Activated naive CD4-positive, alpha-beta T cell treated with anti-CD3 and anti-CD28 coated beads, Interleukin-2, amount 10 ng/mL, durations not matched to agents 7 days and 5 days (primary cell): ENCODE data around the gene RAB3C.

Source experiments
- CTCF ChIA-PET: fragments of 350-600 bp; sonication (Branson Sonifier 250); formaldehyde crosslinking; loops from one replicate; lab custom pipeline; 2021; ENCODE audit warnings: antibody characterized with exemption; lab: Charles Lee
- DNase-seq: peaks from one replicate; pipeline ENCODE4 v3.0.0-alpha.2; 2020
- H3K27ac Mint-ChIP-seq: one replicate; pipeline ENCODE4 v1.8.0; 2021; ENCODE audit warnings: mild to moderate bottlenecking, moderate library complexity, mixed read lengths
- H3K27me3 Mint-ChIP-seq: one replicate; pipeline ENCODE4 v1.8.0; 2021; ENCODE audit warnings: mild to moderate bottlenecking, mixed read lengths
- H3K36me3 Mint-ChIP-seq: one replicate; pipeline ENCODE4 v1.8.0; 2021; ENCODE audit warnings: mixed read lengths
- H3K4me1 Mint-ChIP-seq: one replicate; pipeline ENCODE4 v1.8.0; 2021; ENCODE audit warnings: mixed read lengths
- H3K4me3 Mint-ChIP-seq: one replicate; pipeline ENCODE4 v1.8.0; 2021; ENCODE audit warnings: mild to moderate bottlenecking, moderate library complexity, mixed read lengths
- H3K9me3 Mint-ChIP-seq: one replicate; pipeline ENCODE4 v1.8.0; 2021; ENCODE audit warnings: mixed read lengths

Gene RAB3C

DNA sequence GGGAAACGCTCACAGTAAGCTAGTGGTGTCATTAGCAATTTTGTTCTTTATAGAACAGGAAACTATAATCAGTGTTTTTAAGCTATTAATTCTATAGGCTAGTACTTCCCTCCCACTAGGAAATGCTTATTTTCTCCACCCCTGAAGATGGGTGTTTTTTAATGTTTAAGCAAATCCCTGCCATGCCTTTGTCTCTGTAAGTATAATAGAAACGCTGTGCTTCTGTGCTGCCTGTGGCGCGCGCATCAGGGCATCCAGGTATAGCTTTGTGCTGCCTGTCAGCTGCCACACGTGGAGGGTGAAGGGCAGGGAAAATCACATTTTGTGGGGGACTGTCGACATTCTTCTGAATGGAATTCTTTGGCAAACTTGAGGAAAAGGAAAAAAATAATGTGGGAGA, 217.5 kb downstream of the RAB3C start:
- Mint-ChIP-seq H3K9me3 (no peaks in the 10 kb centered on the region), H3K4me1 (no peaks in the 10 kb centered on the region), H3K27ac (no peak overlapping the region), H3K36me3 (no peaks in the 10 kb centered on the region), H3K27me3 (peaks cover 6% of the 10 kb centered on the region), H3K4me3 (no peak overlapping the region)
- CTCF ChIA-PET: no interaction called here
- DNase-seq: no peak

DNA sequence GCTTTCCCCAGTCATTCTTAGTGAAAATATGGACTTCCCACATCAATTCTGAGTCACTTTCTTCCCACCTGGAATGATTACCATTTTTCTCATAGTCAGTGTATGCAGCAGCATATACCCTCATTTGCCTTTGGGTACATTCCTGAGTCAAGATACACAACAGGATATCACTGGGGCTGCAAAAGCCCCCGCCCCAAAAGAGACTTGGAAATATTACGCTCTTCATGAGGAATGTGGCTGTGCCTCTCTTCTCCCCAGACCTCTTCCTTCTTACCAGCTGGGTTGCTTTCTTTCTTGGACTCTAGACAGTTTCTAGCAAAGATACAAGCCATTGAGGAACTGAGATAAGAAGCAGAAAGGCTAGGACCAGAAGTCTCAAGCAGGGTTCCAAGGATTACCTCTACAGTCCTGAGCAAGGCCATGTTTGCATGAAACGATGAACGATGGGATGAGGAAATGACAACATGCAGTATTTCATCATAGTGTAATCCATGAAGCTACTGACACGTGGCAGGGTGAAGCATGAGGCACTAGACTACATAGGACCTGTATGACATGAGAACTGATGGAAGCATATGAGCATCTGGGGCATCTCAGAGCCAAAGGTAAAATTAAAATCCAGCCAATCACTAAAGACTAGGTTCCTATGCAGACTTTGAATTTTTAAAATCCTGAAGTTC, 218.1 kb downstream of the RAB3C start:
- Mint-ChIP-seq H3K4me1 (no peaks in the 10 kb centered on the region), H3K27me3 (peaks cover 9% of the 10 kb centered on the region), H3K27ac (no peak overlapping the region), H3K9me3 (no peaks in the 10 kb centered on the region), H3K4me3 (no peak overlapping the region), H3K36me3 (no peaks in the 10 kb centered on the region)
- no peak for DNase-seq
- CTCF ChIA-PET: no interaction called here

DNA sequence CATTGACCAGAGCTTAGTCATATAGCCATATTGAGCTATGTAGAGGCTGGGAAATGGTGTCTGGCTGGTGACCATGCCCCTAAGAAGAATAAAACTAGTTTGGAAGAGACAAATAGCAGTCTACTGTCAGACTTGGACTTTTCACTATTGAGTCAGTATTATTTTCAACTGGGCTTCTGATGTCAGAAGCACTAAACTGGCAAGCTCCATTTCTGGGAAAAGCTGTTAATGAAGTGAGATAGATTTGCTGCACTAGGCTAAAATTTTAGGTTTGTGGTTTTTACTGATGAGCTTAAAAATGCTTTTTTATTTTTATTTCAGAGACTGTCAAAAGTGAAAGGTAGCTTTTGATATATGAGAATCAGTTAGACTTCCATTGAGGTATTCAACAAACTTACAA, 220.2 kb downstream of the RAB3C start:
- CTCF ChIA-PET: no interaction called here

DNA sequence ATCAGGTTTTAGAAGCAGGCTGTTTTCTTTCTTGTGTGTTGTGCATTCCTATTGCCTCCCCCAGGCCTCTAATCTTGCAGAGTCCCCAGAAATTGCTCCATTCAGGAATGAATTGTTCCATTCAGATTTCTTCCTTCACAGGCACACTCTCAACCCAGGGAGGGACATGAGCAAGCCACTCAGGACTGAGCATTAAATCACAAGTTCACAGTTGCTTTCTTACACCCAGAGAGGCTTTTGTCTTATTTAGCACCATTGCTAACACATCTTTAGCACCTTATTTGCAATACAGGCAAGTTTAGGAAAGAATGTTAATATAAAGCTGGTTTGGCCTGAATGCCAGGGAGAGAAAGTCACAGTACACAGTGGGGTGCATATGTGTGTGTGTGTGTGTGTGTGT, 221.4 kb downstream of the RAB3C start:
- peaks cover 12% of the 10 kb centered on the region for H3K27me3 Mint-ChIP-seq
- H3K9me3 Mint-ChIP-seq: no peaks in the 10 kb centered on the region
- DNase-seq: no peak
- no peak overlapping the region for H3K27ac Mint-ChIP-seq
- no peaks in the 10 kb centered on the region for H3K36me3 Mint-ChIP-seq
- CTCF ChIA-PET: interaction anchor here (0.6 kb wide), 1 partner anchor 51 kb away, joined by 4 read pairs; no protein-coding TSS in a partner anchor
- H3K4me1 Mint-ChIP-seq: no peaks in the 10 kb centered on the region
- no peak overlapping the region for H3K4me3 Mint-ChIP-seq

More for the DNA sequence above, 220.2 kb downstream of the RAB3C start:
- Mint-ChIP-seq H3K36me3 (no peaks in the 10 kb centered on the region), H3K4me3 (no peak overlapping the region), H3K4me1 (no peaks in the 10 kb centered on the region), H3K27me3 (peaks cover 12% of the 10 kb centered on the region), H3K27ac (no peak overlapping the region), H3K9me3 (no peaks in the 10 kb centered on the region)
- no peak for DNase-seq

DNA sequence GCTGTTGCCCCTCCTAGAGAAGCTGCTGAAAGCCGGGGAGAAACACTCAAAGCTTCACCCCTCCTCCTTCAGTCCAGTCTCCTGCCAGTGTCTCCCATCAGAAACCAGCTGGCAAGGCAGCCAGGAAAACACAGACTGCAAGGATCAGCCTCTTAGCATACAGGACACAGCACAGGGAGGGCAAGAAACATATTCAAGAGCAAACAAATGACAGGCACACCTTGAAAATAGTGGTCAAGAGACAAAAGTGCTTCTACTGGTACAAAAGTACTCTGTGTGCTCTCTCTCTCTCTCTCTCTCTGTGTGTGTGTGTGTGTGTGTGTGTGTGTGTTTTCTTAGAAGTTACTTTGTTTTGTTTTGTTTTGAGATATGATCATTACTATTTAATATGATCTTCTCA, 227.2 kb downstream of the RAB3C start:
- no peaks in the 10 kb centered on the region for H3K4me1 Mint-ChIP-seq
- DNase-seq: no peak
- H3K27ac Mint-ChIP-seq: no peak overlapping the region
- H3K36me3 Mint-ChIP-seq: no peaks in the 10 kb centered on the region
- CTCF ChIA-PET: no interaction called here
- H3K4me3 Mint-ChIP-seq: no peak overlapping the region
- H3K9me3 Mint-ChIP-seq: no peaks in the 10 kb centered on the region
- H3K27me3 Mint-ChIP-seq: peaks cover 9% of the 10 kb centered on the region

DNA sequence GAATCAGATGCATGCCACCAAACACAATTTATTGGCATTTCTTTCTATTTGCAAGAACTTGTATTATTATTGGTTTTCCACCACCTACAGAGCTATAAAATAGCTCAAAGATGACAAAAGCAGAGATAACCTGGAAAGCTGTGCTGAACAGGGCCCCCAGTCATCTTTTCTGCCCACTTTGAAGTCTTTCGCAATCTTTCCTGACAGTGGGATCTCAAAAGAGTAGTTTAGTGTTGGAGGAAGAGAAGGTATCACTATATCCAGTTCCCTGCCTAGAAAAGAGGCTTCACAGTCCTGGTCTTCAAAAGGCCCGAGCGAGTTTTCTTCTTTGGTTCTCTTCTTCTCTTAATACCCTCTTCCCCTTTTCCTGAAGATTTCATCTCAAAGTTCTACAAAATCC, 231.0 kb downstream of the RAB3C start:
- H3K27ac Mint-ChIP-seq: no peak overlapping the region
- H3K4me3 Mint-ChIP-seq: no peak overlapping the region
- no peak for DNase-seq
- no peaks in the 10 kb centered on the region for H3K27me3 Mint-ChIP-seq
- CTCF ChIA-PET: interaction anchor here (1.7 kb wide), 1 partner anchor 80 kb away, joined by 4 read pairs; no protein-coding TSS in a partner anchor
- H3K4me1 Mint-ChIP-seq: no peaks in the 10 kb centered on the region
- H3K36me3 Mint-ChIP-seq: no peaks in the 10 kb centered on the region
- no peaks in the 10 kb centered on the region for H3K9me3 Mint-ChIP-seq

DNA sequence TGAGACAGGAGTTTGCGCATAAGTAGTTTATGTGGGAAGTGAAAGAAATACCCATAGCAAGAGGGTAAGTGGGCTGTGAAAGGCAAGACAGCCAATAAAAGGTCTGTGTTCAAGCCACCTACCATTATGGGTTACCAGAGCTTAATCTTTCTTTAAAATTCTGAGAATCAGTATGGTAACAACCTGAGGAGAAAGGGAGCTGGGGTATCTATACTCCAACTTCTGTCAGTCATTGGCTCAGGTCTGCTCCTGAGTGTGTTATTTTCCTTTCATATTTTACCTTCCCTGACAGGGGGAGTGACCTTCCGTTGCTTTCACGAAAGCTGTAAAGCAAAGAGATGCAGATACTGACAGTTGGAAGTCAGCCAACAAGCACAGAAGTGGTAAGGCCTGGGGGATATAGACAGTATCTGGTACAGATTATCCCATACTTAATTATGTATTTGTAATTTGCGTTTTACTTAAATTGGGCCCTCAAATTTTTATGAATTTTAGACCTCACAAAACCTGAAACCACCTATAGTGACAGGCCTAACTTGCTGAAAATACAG, 233.4 kb downstream of the RAB3C start:
- no peak overlapping the region for H3K4me3 Mint-ChIP-seq
- no peaks in the 10 kb centered on the region for H3K27me3 Mint-ChIP-seq
- no peak overlapping the region for H3K27ac Mint-ChIP-seq
- no peak for DNase-seq
- CTCF ChIA-PET: interaction anchor here (1.4 kb wide), 1 partner anchor 339 kb away, joined by 5 read pairs; no protein-coding TSS in a partner anchor
- H3K4me1 Mint-ChIP-seq: no peaks in the 10 kb centered on the region
- H3K9me3 Mint-ChIP-seq: no peaks in the 10 kb centered on the region
- H3K36me3 Mint-ChIP-seq: no peaks in the 10 kb centered on the region

DNA sequence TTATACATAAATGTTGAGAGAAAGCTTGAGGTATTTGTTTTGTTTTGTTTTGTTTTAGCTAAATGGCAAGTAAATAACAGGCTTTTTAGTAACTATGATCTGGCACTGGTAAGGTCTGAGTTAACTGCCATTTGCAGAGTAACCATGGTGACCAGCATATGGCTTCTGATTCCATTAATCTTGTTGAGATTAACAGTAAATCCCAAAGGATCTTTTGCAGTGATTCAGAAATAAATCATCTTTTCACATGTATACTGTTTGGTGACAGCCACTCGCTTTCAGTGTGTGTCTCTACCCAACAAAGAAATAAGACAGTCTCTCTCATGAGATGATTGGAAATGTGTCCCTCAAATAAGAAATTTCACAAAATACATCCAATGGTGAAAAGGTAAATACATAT, 235.6 kb downstream of the RAB3C start:
- Mint-ChIP-seq H3K36me3 (no peaks in the 10 kb centered on the region), H3K9me3 (no peaks in the 10 kb centered on the region), H3K4me1 (no peaks in the 10 kb centered on the region), H3K27me3 (no peaks in the 10 kb centered on the region), H3K27ac (no peak overlapping the region), H3K4me3 (no peak overlapping the region)
- CTCF ChIA-PET: no interaction called here
- no peak for DNase-seq

DNA sequence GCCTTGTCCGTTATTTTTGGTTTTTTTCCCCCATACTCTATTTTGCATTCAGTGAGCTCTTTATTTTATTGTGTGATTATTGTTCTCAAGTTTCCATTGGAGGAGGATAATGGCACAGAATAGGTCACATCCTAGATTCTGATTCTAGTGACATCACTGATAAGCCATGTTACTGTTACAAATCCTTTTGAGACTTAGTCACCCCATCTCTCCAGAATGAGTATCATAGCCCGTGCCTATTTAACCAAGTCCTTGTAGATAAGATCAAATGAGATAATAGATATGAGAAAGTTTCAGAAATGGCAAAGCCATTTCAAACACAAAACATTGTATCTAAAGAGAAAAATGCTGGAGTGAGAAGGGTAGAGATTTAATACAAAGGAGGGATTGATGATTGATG, 242.6 kb downstream of the RAB3C start:
- no peaks in the 10 kb centered on the region for H3K9me3 Mint-ChIP-seq
- no peak overlapping the region for H3K4me3 Mint-ChIP-seq
- no peak overlapping the region for H3K27ac Mint-ChIP-seq
- peaks cover 4% of the 10 kb centered on the region for H3K27me3 Mint-ChIP-seq
- no peaks in the 10 kb centered on the region for H3K4me1 Mint-ChIP-seq
- DNase-seq: no peak
- CTCF ChIA-PET: no interaction called here
- no peaks in the 10 kb centered on the region for H3K36me3 Mint-ChIP-seq

DNA sequence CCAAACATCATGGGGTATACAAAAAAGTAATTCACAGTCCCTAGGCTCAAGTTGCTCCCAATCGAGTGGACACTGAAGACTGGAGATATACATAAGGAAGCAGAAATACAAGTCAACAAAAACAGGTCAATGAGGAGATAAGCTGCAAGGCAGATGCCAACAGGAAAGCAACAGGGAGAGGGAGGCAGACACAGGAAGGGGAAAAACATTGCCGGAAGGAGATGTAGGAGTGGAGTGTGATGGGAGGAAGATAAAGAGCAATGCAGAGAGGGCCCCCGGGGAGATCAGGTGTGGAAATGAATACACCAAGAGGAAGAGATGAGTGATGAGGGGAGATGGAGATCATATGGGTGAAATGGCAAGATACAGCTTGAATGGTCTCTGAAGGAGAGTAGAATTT, 243.0 kb downstream of the RAB3C start:
- H3K27ac Mint-ChIP-seq: no peak overlapping the region
- H3K4me1 Mint-ChIP-seq: no peaks in the 10 kb centered on the region
- no peak for DNase-seq
- peaks cover 4% of the 10 kb centered on the region for H3K27me3 Mint-ChIP-seq
- CTCF ChIA-PET: no interaction called here
- no peak overlapping the region for H3K4me3 Mint-ChIP-seq
- no peaks in the 10 kb centered on the region for H3K9me3 Mint-ChIP-seq
- H3K36me3 Mint-ChIP-seq: no peaks in the 10 kb centered on the region

DNA sequence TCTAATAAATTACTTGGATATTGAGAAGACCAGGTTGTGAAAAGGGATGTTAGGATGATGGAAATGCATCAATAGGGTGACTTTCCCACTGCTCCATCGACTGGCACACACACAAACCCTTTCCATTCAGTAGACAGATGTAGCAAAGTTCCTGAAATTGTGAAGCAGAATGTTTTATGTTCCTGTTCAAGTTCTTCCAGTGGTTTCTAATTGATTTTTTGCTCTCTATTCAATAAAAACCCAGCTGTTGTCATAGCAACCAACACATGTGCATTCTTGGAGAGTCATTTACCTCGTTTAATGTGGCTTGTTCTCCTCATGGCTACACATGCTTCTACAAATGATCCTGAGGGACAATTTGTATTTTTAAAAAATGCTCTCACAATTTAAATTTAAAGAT, 244.6 kb downstream of the RAB3C start:
- no peak overlapping the region for H3K4me3 Mint-ChIP-seq
- H3K27ac Mint-ChIP-seq: no peak overlapping the region
- DNase-seq: no peak
- no peaks in the 10 kb centered on the region for H3K36me3 Mint-ChIP-seq
- H3K9me3 Mint-ChIP-seq: no peaks in the 10 kb centered on the region
- H3K4me1 Mint-ChIP-seq: no peaks in the 10 kb centered on the region
- CTCF ChIA-PET: no interaction called here
- peaks cover 4% of the 10 kb centered on the region for H3K27me3 Mint-ChIP-seq

DNA sequence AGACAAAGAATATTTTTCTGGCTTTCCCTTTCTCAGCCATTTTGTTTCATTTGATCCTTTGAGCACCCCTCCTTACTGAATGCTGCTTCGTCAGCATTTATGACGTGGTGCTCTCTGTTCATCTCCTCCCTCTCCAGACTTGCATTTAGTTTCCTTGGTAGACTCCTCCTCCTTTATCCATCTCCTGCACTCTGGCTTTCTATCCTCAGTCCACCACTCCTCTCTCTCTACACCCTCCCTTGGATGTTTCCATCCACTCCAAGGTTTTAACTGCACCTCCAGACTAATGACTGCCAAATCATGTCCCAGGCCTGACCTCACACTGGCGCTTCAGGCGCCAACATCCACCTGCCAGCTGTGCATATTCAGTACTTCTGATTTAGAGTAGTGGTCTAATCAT, 245.4 kb downstream of the RAB3C start:
- no peak overlapping the region for H3K27ac Mint-ChIP-seq
- H3K9me3 Mint-ChIP-seq: no peaks in the 10 kb centered on the region

DNA sequence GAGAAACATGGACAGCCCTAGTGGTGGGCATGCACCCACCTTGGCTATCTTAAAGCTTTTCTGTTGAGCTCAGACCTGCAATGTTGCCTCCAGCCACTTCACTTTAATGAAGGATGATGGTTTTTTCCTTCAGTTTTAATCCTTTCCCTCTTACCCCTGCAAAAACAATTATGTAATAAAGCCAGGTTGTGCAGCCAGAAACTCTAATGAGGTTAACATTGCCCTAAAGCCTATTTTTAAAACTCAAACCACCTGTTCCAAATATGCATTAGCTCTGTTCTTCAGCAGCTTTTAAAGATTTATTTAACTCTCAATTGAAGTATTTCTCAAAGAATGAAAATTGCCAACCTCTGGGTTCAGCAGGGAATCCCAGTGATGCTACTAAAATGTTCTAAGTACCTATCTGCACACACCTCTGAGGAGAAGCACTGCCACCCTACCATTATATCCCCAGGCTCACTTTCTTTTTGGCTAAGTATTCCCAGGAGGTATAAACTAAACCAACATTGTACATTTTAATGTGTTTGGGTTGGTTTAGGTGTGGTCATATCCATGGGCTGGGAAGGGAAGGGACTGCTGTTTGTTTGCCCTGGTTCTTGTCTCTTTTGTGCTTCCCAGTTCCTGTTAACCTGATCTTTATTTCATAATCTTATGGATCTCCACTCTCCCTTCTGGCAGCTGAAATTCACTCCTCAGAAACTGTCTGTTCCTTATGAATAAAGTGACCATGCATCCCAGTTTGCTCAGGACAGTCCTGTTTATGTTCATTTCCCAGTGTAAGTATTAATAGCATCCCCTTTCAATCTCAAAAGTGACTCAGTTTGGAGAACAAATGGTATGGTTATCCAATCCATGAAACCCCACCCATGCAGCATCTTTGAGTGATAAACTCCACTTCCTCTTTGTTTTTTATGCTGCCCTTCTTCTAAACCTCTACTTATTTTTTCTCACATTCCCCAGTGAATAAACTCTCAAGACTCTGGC, 251.7 kb downstream of the RAB3C start:
- no peaks in the 10 kb centered on the region for H3K9me3 Mint-ChIP-seq
- H3K4me1 Mint-ChIP-seq: no peaks in the 10 kb centered on the region
- no peak for DNase-seq
- H3K27me3 Mint-ChIP-seq: no peaks in the 10 kb centered on the region
- CTCF ChIA-PET: no interaction called here
- no peak overlapping the region for H3K27ac Mint-ChIP-seq
- H3K36me3 Mint-ChIP-seq: no peaks in the 10 kb centered on the region
- H3K4me3 Mint-ChIP-seq: no peak overlapping the region

More for the DNA sequence above, 245.4 kb downstream of the RAB3C start:
- CTCF ChIA-PET: no interaction called here
- H3K27me3 Mint-ChIP-seq: peaks cover 4% of the 10 kb centered on the region
- H3K4me1 Mint-ChIP-seq: no peaks in the 10 kb centered on the region
- H3K4me3 Mint-ChIP-seq: no peak overlapping the region
- H3K36me3 Mint-ChIP-seq: no peaks in the 10 kb centered on the region
- DNase-seq: no peak

DNA sequence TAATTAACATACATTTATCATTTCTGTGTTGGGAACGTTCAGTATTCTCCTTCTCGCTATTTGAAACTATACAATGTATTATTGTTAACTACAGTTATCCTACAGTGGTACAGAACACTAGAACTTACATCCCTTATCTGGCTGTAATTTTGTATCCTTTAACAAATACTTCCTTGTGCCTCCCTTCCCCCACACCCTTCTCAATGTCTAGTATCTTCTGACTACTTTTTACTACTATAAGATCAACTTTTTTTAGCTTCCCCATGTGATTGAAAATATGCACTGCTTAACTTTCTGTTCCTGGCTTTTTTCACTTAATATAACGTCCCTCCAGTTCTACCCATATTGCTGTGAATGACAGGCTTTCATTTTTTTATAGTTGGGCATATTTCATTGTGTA, 253.5 kb downstream of the RAB3C start:
- H3K4me3 Mint-ChIP-seq: no peak overlapping the region
- CTCF ChIA-PET: no interaction called here
- no peak overlapping the region for H3K27ac Mint-ChIP-seq
- peaks cover 2% of the 10 kb centered on the region for H3K27me3 Mint-ChIP-seq
- no peaks in the 10 kb centered on the region for H3K36me3 Mint-ChIP-seq
- no peaks in the 10 kb centered on the region for H3K4me1 Mint-ChIP-seq
- DNase-seq: no peak
- no peaks in the 10 kb centered on the region for H3K9me3 Mint-ChIP-seq
